HG02981 (cell line): ENCODE results near the gene TDRD3.

Experiments used
- ATAC-seq: cut with Tn5 transposase; IDR thresholded peaks from one replicate; pipeline ENCODE4 v1.9.1; 2021; ENCODE audit warnings: mild to moderate bottlenecking, moderate library complexity; ENCODE audit not compliant: unreplicated experiment

The TDRD3 gene

DNA sequence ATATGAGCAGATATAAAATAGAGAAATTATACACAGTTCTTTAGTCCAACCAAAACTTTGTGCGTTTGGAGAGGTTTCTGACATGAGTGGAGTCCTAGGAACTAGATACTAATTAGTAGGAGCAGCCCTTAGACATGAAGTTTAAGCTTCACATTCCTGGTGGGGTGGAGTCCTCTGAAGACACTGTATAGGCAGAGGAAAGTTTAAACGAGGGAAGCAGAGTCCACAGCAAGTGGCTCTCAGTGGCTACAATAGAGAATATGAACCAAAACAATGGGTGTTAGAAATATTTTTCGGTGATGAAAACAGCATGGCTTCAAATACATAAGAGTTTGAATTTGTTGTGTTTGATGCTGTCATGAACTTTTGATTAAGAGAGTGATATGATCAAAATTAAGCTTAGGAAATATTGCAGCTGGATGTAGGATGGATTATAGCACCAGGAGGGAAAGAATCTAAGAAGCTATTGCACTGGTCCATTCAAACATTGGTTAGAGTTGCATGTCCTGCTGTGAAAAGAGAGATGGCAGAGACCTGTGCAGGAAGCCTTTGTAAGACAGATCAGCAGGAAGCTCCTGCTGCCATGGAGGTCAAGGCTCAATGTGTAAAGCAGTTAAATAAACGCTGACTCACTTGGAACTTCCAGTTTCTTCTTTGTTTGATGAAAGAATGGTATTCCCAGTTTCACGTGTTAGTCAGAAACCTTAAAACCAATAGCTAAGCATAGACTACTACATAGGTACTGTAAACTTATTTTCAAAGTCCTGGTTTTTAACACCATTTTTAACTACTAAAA, 175.2 kb downstream of the TDRD3 start:
- no peak for ATAC-seq

DNA sequence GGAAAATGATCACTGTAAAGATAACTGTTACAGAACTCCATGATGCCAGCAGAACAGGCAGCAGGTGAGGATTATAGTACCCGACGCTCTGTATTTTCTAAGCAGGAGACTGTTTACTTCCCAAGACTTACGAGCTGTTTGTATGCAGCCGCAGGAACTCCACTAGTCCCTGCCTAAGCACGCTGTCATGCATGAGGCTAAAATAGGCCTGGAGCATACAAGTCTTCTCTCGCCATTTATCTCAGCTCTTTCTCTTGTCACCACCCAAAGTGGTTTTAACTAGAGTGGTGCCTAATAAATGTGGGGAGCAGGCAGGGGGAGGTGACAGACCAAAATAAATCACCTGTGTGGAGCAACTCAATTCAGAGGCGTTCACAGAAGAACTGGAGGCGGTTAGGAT, 175.8 kb downstream of the TDRD3 start:
- ATAC-seq, result no peak

GRCh38 chr13:60574735-60575134, 177.7 kb downstream of the TDRD3 start:
- no peak for ATAC-seq

GRCh38 chr13:60575142-60575541, 178.1 kb downstream of the TDRD3 start:
- ATAC-seq, result no peak

- ATAC-seq, result no peak
Observed at GRCh38 chr13:60577761-60578160, 180.7 kb downstream of the TDRD3 start.

DNA sequence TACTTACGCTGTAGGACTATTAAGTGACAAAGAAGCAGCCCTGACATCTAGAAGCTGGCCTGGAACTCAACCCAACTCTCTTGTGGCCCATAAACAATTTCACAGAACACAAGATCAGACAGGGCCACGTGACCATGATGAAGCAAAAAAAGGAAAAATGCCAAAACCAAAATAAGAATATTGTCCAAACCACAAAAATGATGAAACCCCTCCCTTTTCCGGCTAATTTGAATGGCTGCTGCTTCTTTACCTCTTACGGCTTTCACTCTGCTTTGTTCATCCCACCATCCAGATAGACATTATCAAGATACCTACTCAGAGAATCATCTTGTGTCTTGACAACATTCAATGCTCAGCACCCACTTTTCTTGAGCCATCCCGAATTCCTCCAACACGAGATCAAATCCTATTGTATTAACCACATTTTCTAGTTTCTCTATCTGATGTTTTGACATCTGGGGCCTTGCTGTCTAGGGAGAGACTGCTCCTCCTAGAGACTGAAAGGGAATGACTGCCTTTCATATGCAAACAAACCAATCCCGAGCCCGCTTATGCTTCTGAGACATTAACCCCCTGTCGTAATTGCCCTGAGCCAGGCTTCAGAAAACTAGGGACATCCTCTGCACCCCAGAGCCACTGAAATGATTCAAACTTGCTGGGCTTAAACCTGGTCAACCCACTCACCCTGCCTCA, 186.3 kb downstream of the TDRD3 start:
- ATAC-seq, result no peak

GRCh38 chr13:60583911-60584753, 187.1 kb downstream of the TDRD3 start:
- no peak for ATAC-seq

GRCh38 chr13:60584976-60585375, 188.0 kb downstream of the TDRD3 start:
- ATAC-seq, result no peak

- ATAC-seq, result peak; percentile 77
Observed at GRCh38 chr13:60590800-60591747, 194.1 kb downstream of the TDRD3 start.

DNA sequence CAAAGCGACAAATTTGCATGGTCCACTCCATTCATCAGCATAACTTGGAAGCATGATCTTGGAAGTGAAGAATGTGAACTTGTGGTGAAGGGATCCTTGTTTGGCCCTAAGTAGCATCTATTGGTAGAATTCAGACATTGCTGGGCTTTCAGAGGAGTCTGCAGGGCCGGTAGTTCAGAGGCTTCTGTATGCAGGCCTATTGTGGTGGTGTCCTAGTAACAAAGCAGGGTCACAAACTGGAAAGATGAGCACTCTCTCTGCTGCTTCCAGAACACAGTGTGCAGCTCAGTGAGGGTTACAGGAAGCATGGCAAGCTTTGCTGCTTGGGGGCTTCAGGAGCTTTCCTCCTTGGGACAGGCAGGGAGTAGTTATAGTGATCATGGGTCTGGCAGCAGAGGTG, 206.0 kb downstream of the TDRD3 start:
- ATAC-seq, result no peak

DNA sequence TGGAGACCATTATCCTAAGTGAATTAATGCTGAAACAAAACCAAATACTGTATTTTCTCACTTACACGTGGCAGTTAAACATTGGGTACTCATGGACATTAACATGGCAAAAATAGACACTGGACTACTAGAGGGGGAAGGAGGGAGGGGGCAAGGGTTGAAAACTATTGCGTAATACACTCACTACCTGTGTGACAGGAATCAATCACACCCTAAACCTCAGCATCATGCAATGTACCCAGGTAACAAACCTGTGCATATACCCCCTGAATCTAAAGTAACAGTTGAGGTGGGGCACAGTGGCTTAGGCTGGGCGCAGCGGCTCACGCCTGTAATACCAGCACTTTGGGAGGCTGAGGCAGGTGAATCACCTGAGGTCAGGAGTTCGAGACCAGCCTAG, 207.0 kb downstream of the TDRD3 start:
- ATAC-seq, result no peak

GRCh38 chr13:60608954-60609353, 211.9 kb downstream of the TDRD3 start:
- ATAC-seq, result no peak

GRCh38 chr13:60611523-60611922, 214.5 kb downstream of the TDRD3 start:
- no peak for ATAC-seq

DNA sequence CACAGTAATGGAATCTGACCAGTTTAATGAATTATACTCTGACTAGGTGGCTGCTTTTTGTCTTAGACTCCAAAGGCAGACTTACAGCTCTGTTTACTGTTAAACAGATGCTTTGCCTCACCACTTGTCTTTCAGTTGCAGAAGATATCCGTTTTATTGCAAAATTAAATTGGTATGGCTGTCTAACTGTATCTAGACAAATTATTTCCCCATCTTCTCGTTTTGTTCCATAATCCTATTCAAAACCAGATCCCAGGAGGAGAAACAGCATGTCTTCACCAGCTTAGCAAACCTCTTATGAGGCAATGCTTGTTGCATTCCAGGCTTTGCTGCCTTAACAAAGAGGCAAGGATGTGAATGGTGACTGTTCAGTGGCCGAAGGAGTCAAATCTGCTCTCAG, 215.6 kb downstream of the TDRD3 start:
- ATAC-seq, result no peak

DNA sequence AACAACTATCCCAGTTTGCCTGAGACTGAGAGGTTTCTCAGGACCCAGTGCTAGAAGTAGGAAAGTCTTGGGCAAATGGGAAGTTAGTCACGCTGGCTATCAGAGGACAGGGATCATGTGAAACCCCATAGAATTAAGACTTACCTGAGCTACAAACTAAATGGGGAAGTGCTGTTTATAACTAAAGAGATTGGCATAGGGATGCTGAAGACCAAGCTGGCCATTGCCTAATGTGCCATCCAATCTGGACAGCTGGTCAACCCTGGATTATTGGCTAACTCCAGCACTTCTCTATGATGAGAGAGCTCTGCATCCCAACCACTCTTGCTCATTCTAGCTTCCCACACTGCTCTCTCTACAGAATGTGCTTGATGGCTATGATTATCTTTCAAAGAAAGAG, 216.1 kb downstream of the TDRD3 start:
- ATAC-seq, result no peak

- ATAC-seq, result no peak
Observed at GRCh38 chr13:60617991-60618733, 221.1 kb downstream of the TDRD3 start.

DNA sequence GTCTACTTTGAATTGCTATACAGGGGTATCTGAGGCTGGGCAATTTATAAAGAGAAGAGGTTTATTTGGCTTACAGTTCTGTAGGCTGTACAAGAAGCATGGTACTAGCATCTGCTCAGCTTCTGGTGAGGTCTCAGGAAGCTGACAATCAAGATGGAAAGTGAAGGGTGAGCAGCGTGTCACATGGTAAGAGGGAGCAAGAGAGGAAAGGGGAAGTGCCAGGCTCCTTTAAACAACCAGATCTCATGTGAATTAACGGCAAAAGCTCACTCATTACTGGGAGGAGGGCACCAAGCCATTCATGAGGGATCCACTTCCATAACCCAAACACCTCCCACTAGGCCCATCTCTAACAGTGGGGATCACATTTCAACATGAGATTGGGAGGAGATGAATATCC, 222.4 kb downstream of the TDRD3 start:
- no peak for ATAC-seq

- no peak for ATAC-seq
Observed at GRCh38 chr13:60620611-60621395, 223.8 kb downstream of the TDRD3 start.

- no peak for ATAC-seq
Observed at GRCh38 chr13:60623151-60623550, 226.1 kb downstream of the TDRD3 start.
